Panc1 (cell line): Measurements from ENCODE around the gene RHBDL3. TPM values are rescaled to one million over a fixed set of nuclear protein-coding genes. Genes with fewer than 3 reads are reported as not detected.

Experiments
- ATAC-seq: fragments of 200-7000 bp; cut with Tn5 transposase; 2 replicates; pipeline ENCODE4 v1.9.1; 2020; ENCODE audit warnings: mild to moderate bottlenecking, moderate library complexity
- BruUV-seq: library from RNA; stranded (reverse); fragments of 400-500 nt; replicated peaks from 2 replicates; lab custom pipeline; 2021; lab: Mats Ljungman, UMichigan
- CTCF ChIA-PET: fragments of 300-600 bp; sonication (Branson Sonifier 250); formaldehyde crosslinking; loops from one replicate; lab custom pipeline; 2022; ENCODE audit warnings: antibody characterized with exemption; lab: Charles Lee
- POLR2A ChIA-PET: fragments of 300-600 bp; sonication (Branson Sonifier 250); formaldehyde crosslinking; loops from one replicate; lab custom pipeline; 2022; ENCODE audit warnings: antibody characterized with exemption; lab: Charles Lee
- DNase-seq: peaks from one replicate; pipeline ENCODE4 v3.0.0-alpha.2; 2010; ENCODE audit warnings: low read depth, low spot score
- H3K27ac ChIP-seq: 2 replicates; pipeline ENCODE4 v1.5.1; 2011; ENCODE audit warnings: mild to moderate bottlenecking, low read length, inconsistent platforms
- H3K27me3 ChIP-seq: fragments of 200-500 bp; sonication (Bioruptor generic); 2 replicates; pipeline ENCODE4 v1.6.0; 2014; ENCODE audit warnings: low read length, inconsistent platforms; ENCODE audit not compliant: control insufficient read depth, insufficient read depth
- H3K36me3 ChIP-seq: fragments of 200-500 bp; sonication (Bioruptor generic); 2 replicates; pipeline ENCODE4 v1.5.1; 2014; ENCODE audit warnings: inconsistent platforms, mild to moderate bottlenecking, low read length, moderate library complexity; ENCODE audit not compliant: control insufficient read depth, insufficient read depth
- H3K4me1 ChIP-seq: 2 replicates; pipeline ENCODE4 v1.5.1; 2011; ENCODE audit warnings: inconsistent platforms, mild to moderate bottlenecking, low read length, moderate library complexity; ENCODE audit not compliant: control insufficient read depth, insufficient read depth
- H3K4me3 ChIP-seq, 2 experiments: 2 replicates each; pipeline ENCODE4 v1.5.1; 2011 to 2012; ENCODE audit warnings: low read depth in 2 of 2, low read length in 2 of 2, mild to moderate bottlenecking in 2 of 2, inconsistent platforms in 1 of 2, moderate library complexity in 1 of 2
- H3K9me3 ChIP-seq: fragments of 200-500 bp; sonication (Bioruptor generic); 2 replicates; pipeline ENCODE4 v1.5.1; 2014; ENCODE audit warnings: low read depth, mild to moderate bottlenecking, inconsistent platforms, low read length, moderate library complexity; ENCODE audit not compliant: control insufficient read depth, insufficient read depth
- POLR2AphosphoS5 ChIP-seq: IDR thresholded peaks from 2 replicates; pipeline ENCODE4 v1.6.1; 2012; ENCODE audit warnings: mild to moderate bottlenecking, low read depth, low read length, moderate library complexity
- REST ChIP-seq, 2 experiments: IDR thresholded peaks; 2 replicates each; pipeline ENCODE4 v1.6.1; 2011 to 2012; ENCODE audit warnings: low read depth in 2 of 2, control low read depth in 1 of 2, low read length in 1 of 2, mild to moderate bottlenecking in 1 of 2, moderate library complexity in 1 of 2; ENCODE audit not compliant: insufficient read depth in 1 of 2
- SIN3A ChIP-seq: IDR thresholded peaks from 2 replicates; pipeline ENCODE4 v1.6.1; 2012; ENCODE audit warnings: low read depth, mild to moderate bottlenecking, low read length, moderate library complexity, borderline replicate concordance; ENCODE audit not compliant: insufficient read depth
- TCF7L2 ChIP-seq: IDR thresholded peaks from 2 replicates; pipeline ENCODE4 v1.6.1; 2011; ENCODE audit warnings: mild to moderate bottlenecking, low read depth, low read length, inconsistent platforms
- in situ Hi-C: cut with HindIII; loops from 2 replicates; pipeline ENCODE4 v1.10.0; 2016; ENCODE audit warnings: low sequenced_read_pairs, low pct_unique_long_range_greater_than_20kb
- intact Hi-C: fragments of 100-400 bp; cut with micrococcal nuclease; formaldehyde crosslinking; loops from one replicate; pipeline ENCODE4 v1.10.0; 2022; ENCODE audit not compliant: unreplicated experiment
- total RNA-seq: library from RNA; stranded (reverse); gene quantifications from one replicate; pipeline ENCODE4 v1.2.1, GENCODE V29; 2021; ENCODE audit not compliant: unreplicated experiment
- TF ChIP-seq, protein P1 (sequence below): fragments of 450-650 bp; IDR thresholded peaks from 2 replicates; pipeline ENCODE4 v1.5.1; 2017; ENCODE audit warnings: mild to moderate bottlenecking

Gene RHBDL3
- total RNA-seq, 1 experiment from 2014 or later, result 3.2 TPM

DNA sequence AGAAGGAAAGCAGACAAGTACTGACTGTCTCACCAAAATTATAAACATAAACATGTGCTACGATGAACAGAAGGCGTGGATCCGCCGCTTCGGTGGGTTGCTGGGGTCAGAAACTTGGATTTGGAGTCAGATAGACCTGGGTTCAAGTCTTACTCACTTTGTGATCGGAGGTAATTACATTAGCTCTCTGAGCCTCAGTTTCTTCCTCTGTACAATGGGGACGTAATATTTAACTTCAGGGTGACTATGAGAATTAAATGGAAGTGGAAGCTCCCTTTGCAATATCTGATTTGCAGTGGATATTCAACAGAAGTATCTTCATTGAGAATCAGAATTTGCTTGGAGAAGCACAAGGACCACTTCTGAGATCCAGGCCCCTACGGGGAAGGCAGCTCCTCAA, 6.2 kb downstream of the RHBDL3 start:
- no peak for ATAC-seq
- no TSS peak for BruUV-seq
- ChIA-PET POLR2A (no interaction called here), CTCF (no interaction called here)
- Histone ChIP-seq H3K4me1 (peaks cover 12% of the 10 kb centered on the region), H3K27me3 (peaks cover 8% of the 10 kb centered on the region; the same call in 1 of the 2 replicates), H3K4me3 (no peak overlapping the region), H3K27ac (no peak overlapping the region), H3K9me3 (no peaks in the 10 kb centered on the region), H3K36me3 (no peaks in the 10 kb centered on the region)
- no peak for DNase-seq
- intact Hi-C loops, result no loop called here
- TF ChIP-seq, protein P1, sequence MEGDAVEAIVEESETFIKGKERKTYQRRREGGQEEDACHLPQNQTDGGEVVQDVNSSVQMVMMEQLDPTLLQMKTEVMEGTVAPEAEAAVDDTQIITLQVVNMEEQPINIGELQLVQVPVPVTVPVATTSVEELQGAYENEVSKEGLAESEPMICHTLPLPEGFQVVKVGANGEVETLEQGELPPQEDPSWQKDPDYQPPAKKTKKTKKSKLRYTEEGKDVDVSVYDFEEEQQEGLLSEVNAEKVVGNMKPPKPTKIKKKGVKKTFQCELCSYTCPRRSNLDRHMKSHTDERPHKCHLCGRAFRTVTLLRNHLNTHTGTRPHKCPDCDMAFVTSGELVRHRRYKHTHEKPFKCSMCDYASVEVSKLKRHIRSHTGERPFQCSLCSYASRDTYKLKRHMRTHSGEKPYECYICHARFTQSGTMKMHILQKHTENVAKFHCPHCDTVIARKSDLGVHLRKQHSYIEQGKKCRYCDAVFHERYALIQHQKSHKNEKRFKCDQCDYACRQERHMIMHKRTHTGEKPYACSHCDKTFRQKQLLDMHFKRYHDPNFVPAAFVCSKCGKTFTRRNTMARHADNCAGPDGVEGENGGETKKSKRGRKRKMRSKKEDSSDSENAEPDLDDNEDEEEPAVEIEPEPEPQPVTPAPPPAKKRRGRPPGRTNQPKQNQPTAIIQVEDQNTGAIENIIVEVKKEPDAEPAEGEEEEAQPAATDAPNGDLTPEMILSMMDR, result no peak
- TF ChIP-seq POLR2AphosphoS5 (no peak), SIN3A (no peak), TCF7L2 (no peak), REST (IDR thresholded peaks at IDR 0.05; ENCODE audit: insufficient read depth in 1 of 2, low read depth in 2 of 2, low read length in 1 of 2) (no peak)
- in situ Hi-C loops, result no loop called here

- H3K9me3 ChIP-seq, result no peaks in the 10 kb centered on the region
- DNase-seq (no peak), ATAC-seq (no peak)
- in situ Hi-C loops (no loop called here), intact Hi-C loops (no loop called here)
- no peaks in the 10 kb centered on the region for H3K36me3 ChIP-seq
- no TSS peak for BruUV-seq
- ChIA-PET CTCF (no interaction called here), POLR2A (interaction anchor here (0.6 kb wide), 1 partner anchor 14 kb away, joined by 3 read pairs; no protein-coding TSS in a partner anchor)
- no peak overlapping the region for H3K27ac ChIP-seq
- H3K27me3 ChIP-seq, result no peaks in the 10 kb centered on the region
- H3K4me3 ChIP-seq, result no peak overlapping the region
- H3K4me1 ChIP-seq, result peaks cover 9% of the 10 kb centered on the region; the same call in 1 of the 2 replicates
- TF ChIP-seq TCF7L2 (no peak), POLR2AphosphoS5 (no peak), SIN3A (no peak), REST (IDR thresholded peaks at IDR 0.05; ENCODE audit: insufficient read depth in 1 of 2, low read depth in 2 of 2, low read length in 1 of 2) (no peak)
- TF ChIP-seq, protein P1, result no peak
Measured at GRCh38 chr17:32274101-32274500, 8.5 kb downstream of the RHBDL3 start.
